ENCODE results near the gene SMLR1. TPM values are rescaled to one million over a fixed set of nuclear protein-coding genes. Genes with fewer than 3 reads are reported as not detected.

Gene SMLR1
- total and polyA plus RNA-seq, 2 experiments from 2014 or later = not detected

GRCh38 chr6:130822736-130823135 lies 4.5 kb upstream of the SMLR1 start:
- Histone ChIP-seq H3K4me3 (no peak overlapping the region), H3F3A (replicated peaks; ENCODE audit: low read depth) (0 out of 2 replicates have a peak, but pooled peaks cover 3% of the 10 kb centered on the region), H4K20me1 (replicated peaks; ENCODE audit: insufficient read depth) (no peaks in the 10 kb centered on the region), H2AFZ (no peak overlapping the region), H3K9me2 (ENCODE audit: insufficient read depth) (peaks cover 12% of the 10 kb centered on the region), H3K79me2 (replicated peaks; ENCODE audit: insufficient read depth) (no peaks in the 10 kb centered on the region), H3K27me3 (ENCODE audit: insufficient read depth) (no peaks in the 10 kb centered on the region), H3K36me3 (ENCODE audit: insufficient read depth) (0 out of 2 replicates have a peak, but pooled peaks cover 1% of the 10 kb centered on the region), H3K27ac (ENCODE audit: low read depth) (no peak overlapping the region), H3K4me1 (ENCODE audit: insufficient read depth) (peaks cover 12% of the 10 kb centered on the region), H3K4me2 (no peak overlapping the region)
- peaks cover 2% of the 10 kb centered on the region for H3K27me3 Mint-ChIP-seq (ENCODE audit: insufficient read depth, low read depth, poor library complexity)
- ATAC-seq = no peak
- no peaks in the 10 kb centered on the region for H3K9me3 Mint-ChIP-seq
- H3K36me3 Mint-ChIP-seq (ENCODE audit: low read depth) = no peaks in the 10 kb centered on the region
- H3K4me3 Mint-ChIP-seq = no peak overlapping the region
- DNase-seq (ENCODE audit: low spot score) = no peak
- no peak overlapping the region for H3K27ac Mint-ChIP-seq
- TF ChIP-seq STAT1 (IDR thresholded peaks at IDR 0.05; ENCODE audit: unreplicated experiment) (no peak), ZNF114 (CRISPR knock-in tag; IDR thresholded peaks at IDR 0.05) (no peak), ZNF331 (CRISPR knock-in tag; IDR thresholded peaks at IDR 0.05; ENCODE audit: low read depth) (no peak), EZH2phosphoT487 (IDR thresholded peaks at IDR 0.05; ENCODE audit: unreplicated experiment) (no peak), CREB1 (CRISPR knock-in tag; IDR thresholded peaks at IDR 0.05; ENCODE audit: low read depth) (no peak), EZH2 (IDR thresholded peaks at IDR 0.05; ENCODE audit: low read depth, unreplicated experiment) (no peak), JUNB (IDR thresholded peaks at IDR 0.05; ENCODE audit: unreplicated experiment) (no peak)
- TF ChIP-seq, protein P1, sequence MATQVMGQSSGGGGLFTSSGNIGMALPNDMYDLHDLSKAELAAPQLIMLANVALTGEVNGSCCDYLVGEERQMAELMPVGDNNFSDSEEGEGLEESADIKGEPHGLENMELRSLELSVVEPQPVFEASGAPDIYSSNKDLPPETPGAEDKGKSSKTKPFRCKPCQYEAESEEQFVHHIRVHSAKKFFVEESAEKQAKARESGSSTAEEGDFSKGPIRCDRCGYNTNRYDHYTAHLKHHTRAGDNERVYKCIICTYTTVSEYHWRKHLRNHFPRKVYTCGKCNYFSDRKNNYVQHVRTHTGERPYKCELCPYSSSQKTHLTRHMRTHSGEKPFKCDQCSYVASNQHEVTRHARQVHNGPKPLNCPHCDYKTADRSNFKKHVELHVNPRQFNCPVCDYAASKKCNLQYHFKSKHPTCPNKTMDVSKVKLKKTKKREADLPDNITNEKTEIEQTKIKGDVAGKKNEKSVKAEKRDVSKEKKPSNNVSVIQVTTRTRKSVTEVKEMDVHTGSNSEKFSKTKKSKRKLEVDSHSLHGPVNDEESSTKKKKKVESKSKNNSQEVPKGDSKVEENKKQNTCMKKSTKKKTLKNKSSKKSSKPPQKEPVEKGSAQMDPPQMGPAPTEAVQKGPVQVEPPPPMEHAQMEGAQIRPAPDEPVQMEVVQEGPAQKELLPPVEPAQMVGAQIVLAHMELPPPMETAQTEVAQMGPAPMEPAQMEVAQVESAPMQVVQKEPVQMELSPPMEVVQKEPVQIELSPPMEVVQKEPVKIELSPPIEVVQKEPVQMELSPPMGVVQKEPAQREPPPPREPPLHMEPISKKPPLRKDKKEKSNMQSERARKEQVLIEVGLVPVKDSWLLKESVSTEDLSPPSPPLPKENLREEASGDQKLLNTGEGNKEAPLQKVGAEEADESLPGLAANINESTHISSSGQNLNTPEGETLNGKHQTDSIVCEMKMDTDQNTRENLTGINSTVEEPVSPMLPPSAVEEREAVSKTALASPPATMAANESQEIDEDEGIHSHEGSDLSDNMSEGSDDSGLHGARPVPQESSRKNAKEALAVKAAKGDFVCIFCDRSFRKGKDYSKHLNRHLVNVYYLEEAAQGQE (IDR thresholded peaks at IDR 0.05; ENCODE audit: unreplicated experiment) = no peak
- TF ChIP-seq, protein P2, sequence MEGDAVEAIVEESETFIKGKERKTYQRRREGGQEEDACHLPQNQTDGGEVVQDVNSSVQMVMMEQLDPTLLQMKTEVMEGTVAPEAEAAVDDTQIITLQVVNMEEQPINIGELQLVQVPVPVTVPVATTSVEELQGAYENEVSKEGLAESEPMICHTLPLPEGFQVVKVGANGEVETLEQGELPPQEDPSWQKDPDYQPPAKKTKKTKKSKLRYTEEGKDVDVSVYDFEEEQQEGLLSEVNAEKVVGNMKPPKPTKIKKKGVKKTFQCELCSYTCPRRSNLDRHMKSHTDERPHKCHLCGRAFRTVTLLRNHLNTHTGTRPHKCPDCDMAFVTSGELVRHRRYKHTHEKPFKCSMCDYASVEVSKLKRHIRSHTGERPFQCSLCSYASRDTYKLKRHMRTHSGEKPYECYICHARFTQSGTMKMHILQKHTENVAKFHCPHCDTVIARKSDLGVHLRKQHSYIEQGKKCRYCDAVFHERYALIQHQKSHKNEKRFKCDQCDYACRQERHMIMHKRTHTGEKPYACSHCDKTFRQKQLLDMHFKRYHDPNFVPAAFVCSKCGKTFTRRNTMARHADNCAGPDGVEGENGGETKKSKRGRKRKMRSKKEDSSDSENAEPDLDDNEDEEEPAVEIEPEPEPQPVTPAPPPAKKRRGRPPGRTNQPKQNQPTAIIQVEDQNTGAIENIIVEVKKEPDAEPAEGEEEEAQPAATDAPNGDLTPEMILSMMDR (conservative IDR thresholded peaks at IDR 0.05; ENCODE audit: low read depth in 2 of 2) = no peak
- TF ChIP-seq, protein P3, sequence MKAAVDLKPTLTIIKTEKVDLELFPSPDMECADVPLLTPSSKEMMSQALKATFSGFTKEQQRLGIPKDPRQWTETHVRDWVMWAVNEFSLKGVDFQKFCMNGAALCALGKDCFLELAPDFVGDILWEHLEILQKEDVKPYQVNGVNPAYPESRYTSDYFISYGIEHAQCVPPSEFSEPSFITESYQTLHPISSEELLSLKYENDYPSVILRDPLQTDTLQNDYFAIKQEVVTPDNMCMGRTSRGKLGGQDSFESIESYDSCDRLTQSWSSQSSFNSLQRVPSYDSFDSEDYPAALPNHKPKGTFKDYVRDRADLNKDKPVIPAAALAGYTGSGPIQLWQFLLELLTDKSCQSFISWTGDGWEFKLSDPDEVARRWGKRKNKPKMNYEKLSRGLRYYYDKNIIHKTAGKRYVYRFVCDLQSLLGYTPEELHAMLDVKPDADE (IDR thresholded peaks at IDR 0.05) = no peak
- peaks cover 18% of the 10 kb centered on the region for H3K4me1 Mint-ChIP-seq
